ENCODE data around the gene UGT1A5.
"Not testable (repeated sequence)": the region's sequence is repeated elsewhere in the genome, so short reads cannot be mapped to it uniquely, and the experiment has no call there.

Gene UGT1A5

DNA sequence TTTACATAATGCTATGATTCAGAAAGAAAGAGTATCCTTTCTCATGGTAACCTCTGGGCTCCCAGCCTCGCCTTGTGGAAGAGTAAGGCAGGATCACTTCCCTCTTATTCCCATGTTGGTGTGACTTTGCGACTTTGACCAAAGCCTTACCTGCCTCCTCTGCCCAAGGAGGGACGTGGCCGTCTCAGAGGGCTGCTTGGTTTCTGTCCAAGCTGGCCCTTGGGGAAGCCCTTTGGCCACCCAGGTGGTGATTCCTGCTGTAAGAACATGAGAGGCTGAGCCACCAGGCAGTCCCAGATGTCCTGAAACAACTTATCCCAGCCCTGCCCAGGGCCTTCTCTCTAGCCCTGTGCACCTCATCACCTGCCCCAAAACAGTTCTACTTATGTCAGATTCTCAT, 14.0 kb upstream of the UGT1A5 start:
- no peak for DNase-seq

DNA sequence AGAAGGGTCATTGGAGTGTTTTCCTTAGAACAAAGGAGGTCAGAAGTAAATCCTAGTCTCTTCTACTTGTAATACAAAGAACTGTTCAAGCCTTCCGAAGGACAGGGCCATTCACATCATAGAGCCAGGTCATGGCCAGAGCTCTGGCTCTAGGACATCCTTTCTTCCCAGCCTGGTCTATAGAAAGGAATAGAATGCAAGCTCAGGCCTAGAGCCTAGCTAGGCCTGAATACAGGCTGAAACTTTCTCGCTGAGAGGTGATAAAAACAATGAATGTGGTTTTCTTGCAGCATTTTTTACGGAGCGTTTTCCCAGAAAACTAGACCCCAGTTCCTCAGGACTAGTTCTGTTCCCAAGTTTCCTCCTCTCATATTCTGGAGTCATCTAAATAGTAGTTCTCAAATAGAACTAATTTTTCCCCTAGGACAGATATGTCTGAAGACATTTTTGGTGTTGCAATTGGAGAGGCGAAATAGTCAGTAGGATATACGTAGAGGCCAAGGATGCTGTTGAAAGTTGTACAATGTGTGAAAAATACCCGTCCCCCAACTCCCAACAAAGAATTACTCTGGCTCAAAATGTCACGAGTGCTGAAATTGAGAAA, 13.2 kb upstream of the UGT1A5 start:
- DNase-seq: no peak

DNA sequence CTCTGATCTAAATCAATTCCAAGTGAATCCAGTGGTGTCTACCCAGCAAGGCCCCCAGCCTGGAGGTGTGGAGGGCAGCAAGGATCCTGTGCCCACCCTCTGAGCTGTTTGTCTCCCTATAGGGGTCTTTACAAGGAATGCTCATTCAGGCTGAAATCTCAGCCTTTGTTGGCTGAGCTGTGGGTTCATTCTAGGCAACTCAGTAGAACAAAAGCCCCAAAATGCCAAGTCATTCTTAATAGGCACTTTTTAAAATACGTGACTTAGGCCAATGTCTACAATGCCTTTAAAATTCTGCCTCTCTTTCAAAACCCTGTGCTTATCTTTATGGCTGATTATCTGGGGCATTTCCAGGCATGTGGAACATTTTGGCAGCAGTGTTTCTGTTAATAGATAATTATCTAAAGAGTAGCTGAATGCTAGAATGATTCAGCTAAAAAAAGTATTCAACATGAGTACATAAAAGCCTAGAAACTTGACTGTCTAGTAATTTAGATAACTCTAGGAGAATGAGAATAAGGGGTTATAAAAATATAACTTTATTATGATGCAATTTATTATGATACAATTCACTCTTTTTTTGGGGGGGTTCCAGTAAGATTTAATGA, 12.6 kb upstream of the UGT1A5 start:
- DNase-seq: peak; percentile 9

DNA sequence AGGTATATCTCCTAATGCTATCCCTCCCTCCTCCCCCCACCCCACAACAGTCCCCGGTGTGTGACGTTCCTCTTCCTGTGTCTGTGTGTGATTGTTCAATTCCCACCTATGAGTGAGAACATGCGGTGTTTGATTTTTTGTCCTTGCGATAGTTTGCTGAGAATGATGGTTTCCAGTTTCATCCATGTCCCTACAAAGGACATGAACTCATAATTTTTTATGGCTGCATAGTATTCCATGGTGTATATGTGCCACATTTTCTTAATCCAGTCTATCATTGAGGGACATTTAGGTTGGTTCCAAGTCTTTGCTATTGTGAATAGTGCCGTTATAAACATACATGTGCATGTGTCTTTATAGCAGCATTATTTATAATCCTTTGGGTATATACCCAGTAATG, 11.9 kb upstream of the UGT1A5 start:
- not testable (repeated sequence) for DNase-seq

DNA sequence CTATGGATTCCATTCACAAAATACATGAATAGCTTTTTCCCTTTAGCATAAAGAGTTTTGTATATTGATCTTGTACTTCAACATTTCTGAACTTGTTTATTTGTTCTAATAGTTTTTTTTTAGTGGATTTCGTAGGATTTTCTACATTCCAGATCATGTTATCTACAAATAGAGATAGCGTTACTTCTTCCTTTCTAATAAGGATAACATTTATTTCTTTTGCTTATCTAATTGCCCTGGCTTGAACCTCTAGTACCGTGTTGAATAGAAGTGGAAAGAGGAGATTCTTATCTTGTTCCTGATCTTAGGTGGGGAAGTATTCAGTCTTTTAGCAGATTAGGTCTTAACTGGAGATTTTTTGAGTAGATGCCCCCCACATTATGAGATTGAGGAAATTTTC, 10.5 kb upstream of the UGT1A5 start:
- no peak for DNase-seq

DNA sequence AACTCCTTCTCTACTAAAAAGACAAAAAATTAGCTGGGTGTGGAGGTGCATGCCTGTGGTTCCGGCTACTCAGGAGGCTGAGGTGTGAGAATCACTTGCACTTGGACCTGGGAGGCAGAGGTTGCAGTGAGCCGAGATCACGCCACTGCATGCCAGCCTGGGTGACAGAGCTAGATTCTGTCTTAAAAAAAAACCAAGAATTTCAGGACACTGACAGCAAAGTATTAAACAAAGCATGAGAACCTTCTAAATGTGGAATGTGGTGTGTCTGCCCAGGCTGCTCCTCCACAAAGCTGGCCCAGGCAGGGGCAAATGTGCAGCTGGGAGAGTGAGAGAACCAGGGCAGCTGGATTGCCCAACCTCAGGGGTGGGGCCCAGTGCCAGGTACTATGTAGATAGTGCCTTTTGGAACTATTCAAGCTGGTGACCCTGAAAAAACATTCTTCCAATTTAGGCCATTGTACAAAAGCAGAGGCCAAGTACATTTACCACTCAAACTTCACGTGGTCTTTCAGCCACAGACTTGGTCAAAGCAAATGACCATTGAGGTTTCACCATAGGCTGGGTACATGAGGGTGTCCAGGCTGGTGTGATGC, 6.7 kb upstream of the UGT1A5 start:
- DNase-seq: no peak

DNA sequence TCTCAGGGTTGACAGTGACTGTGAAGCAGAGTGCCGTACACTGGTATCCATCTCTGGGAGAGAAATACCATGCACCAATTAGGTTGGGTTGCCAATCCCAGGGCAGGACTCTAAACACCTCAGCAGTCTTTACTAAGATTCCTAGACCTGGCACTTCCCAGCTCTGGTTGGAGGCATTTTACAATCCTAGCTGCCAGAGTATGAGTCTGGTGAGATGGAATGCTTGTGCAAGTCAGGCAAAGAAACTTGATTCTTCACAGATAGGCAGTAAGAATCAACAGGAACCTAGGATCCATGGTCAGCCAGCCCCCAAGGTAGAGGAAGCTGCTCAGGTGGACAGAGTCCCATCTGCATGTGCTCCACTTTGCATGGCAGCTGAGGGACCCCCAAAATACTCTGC, 6.0 kb upstream of the UGT1A5 start:
- DNase-seq: no peak

DNA sequence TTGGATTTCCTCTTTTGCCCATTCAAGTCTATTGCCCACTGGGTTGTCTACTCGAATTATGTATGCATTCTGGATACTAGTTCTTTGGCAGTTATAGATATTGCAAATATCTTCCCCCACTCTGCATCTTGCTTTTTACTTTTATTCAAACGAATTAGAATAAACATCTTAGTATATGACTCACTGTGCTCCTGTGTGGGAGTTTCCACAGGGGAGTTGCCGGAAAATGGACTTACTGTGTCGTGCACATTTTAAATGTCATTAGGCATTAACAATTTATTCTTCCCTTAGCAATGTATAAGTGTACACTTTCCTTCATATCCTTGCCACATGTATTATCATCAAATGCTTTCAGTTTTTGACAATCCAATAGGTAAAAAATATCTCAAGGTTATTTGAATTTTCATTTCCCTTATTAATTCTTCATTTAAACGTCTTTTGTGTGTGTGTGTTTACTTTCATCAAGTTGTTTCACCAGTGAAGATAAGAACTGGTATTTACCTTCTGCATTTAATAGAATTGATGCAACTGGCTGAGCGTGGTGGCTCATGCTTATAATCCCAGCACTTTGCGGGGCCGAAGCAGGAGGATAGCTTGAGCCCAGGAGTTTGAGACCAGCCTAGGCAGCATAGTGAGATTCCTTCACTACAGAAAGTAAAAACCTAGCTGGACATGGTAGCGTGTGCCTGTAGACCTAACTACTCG, 4.6 kb upstream of the UGT1A5 start:
- DNase-seq: no peak

DNA sequence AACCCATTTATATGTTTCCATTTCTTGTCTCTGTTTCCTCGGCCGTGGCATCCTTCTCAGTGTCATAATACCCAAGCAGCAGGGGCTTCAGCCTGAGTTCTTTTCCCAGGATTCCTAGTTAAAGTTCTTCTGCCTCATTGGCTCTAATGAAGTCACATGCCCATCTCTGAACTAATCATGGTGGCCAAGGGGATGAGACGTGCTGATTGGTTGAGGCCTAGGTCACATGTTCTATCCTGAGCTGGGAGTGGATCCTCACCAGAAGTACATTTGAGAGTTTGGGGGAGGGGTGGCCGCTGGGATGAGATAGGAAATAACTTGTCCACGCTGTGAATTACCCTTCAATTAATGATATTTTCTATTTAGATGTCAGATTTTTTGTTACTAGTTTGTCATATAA, 3.8 kb upstream of the UGT1A5 start:
- DNase-seq: no peak

DNA sequence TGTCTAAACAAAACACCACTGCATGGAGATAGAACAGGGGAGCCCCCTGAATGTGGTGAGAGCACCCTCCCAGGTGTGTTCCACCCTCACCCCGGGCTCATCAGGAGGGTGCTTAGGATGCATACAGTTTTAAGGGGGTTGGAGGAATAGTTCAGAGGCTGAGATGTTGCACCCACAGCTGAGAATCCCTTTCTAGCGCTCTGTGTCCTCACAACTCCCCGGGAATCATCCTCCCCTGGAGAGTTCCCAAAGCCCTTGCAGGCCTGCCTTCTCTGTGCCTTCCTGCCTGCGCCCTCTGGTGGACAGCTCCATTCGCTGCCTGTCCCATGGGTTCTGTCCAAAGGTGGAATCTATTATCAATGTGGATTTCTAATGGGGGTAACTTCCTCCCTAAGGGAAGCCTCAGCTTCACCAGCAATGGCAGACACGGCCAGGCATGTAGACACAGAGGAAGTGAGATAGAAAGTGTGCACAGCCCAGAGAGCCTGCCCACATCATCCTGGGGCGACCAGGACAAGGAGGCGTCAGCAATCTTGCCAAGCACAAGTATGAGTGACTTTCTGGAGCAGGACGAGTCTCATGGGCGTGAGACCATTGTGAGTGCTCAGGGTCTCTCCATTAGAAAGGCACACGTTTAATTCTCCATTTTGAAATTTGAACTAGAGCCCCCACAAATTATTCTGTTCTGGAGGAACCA, 1.2 kb upstream of the UGT1A5 start:
- DNase-seq: peak; percentile 64

DNA sequence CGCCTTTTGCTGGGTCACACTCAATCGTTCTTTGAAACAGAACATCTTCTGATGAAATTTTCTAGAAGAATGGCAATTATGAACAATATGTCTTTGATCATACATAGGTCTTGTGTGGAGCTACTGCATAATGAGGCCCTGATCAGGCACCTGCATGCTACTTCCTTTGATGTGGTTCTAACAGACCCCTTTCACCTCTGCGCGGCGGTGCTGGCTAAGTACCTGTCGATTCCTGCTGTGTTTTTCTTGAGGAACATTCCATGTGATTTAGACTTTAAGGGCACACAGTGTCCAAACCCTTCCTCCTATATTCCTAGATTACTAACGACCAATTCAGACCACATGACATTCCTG, 532 bp downstream of the UGT1A5 start:
- no peak for DNase-seq

DNA sequence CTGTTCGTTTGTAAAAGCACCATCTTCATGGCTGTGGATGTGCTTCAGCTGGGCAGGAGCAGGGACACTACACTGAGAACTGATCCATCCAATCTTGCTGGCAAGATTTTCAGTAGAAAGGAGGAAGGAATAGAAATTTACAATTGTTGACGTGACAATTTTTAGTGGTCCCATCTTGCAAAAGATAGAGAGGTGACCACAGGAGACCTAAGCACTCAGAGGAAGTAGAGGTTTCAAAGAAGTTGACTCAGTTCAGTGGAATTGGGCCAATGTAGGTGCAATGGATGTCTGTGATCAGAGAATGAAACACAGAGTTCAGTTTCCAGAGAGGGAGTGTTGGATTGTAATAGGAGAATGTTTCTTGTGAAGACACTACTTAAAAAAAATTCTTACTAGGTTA, 1.4 kb downstream of the UGT1A5 start:
- DNase-seq: no peak

DNA sequence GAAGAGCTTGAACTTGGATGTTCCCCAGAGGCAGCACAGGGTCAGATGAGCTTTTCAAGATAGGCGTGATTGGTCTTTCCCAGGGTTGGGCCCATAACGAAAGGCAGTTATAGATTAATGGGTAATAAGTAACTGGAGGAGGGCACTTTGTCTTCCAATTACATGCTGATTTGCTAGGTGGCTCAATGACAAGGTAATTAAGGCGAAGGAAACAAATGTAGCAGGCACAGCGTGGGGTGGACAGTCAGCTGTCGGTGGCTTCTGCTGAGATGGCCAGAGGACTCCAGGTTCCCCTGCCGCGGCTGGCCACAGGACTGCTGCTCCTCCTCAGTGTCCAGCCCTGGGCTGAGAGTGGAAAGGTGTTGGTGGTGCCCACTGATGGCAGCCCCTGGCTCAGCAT, 5.8 kb downstream of the UGT1A5 start, which contains the start of gene UGT1A4:
Gene UGT1A4, plus strand, starts transcription at position 185 of the 400 bp plus-strand sequence. Its CDS starts 85 bp downstream, at position 270.
- DNase-seq: no peak

DNA sequence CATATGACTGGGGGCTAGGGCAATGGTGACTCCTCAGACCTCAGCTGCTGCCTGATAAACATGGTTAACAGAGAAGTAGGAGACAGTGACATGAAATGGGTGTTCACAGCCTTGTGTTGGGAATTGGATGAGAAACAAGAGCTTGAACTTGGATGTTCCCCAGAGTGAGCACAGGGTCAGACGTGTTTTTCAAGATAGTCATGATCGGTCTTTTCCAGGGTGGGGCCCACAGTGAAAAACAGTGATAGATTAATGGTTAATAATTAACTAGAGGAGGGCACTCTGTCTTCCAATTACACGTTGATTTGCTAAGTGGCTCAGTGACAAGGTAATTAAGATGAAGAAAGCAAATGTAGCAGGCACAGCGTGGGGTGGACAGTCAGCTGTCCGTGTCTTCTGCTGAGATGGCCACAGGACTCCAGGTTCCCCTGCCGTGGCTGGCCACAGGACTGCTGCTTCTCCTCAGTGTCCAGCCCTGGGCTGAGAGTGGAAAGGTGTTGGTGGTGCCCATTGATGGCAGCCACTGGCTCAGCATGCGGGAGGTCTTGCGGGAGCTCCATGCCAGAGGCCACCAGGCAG, 16.1 kb downstream of the UGT1A5 start, which contains the start of gene UGT1A3:
Gene UGT1A3, plus strand, starts transcription at position 320 of the 579 bp plus-strand sequence. Its CDS starts 85 bp downstream, at position 405.
- DNase-seq: no peak

DNA sequence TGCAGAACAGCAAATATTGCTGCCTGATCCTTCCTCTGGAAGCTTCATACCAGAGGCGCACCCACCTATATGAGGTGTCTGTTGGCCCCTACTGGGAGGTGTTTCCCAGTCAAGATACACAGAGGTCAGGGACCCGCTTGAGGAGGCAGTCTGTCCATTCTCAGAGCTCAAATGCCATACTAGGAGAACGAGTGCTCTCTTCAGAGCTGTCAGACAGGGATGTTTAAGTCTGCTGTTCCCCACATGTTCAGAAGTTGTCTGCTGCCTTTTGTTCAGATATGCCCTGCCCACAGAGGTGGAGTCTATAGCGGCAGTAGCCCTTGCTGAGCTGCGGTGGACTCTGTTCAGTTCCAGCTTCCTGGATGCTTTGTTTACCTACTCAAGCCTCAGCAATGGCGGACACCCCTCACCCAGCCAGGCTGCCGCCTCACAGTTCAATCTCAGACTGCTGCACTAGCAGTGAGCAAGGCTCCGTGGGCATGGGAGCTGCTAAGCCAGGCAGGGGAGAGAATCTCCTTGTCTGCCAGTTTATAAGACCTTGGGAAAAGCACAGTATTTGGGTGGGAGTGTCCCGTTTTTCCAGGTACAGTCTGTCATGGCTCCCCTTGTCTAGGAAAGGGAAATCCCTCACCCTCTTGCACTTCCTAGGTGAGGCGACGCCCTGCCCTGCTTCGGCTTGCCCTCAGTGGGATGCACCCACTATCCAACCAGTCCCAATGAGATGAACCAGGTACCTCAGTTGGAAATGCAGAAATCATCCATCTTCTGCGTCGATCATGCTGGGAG, 24.4 kb downstream of the UGT1A5 start:
- not testable (repeated sequence) for DNase-seq

DNA sequence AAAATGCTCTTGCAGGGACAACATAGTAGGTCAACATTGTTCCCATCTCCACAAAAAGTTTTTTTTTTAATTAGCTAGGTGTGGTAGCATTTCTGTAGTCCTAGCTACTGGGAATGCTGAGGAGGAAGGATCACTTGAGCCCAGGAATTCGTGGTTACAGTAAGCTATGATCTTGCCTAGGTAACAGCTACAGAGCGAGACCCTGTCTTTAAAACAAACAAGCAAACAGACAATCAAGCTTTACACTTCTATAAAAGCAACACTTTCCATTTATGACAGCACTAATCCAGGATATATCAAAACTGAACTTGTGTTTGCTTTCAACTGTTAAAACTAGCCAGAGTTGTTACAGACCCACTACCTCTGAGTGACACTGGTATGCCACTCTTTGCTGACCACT, 28.2 kb downstream of the UGT1A5 start:
- no peak for DNase-seq

DNA sequence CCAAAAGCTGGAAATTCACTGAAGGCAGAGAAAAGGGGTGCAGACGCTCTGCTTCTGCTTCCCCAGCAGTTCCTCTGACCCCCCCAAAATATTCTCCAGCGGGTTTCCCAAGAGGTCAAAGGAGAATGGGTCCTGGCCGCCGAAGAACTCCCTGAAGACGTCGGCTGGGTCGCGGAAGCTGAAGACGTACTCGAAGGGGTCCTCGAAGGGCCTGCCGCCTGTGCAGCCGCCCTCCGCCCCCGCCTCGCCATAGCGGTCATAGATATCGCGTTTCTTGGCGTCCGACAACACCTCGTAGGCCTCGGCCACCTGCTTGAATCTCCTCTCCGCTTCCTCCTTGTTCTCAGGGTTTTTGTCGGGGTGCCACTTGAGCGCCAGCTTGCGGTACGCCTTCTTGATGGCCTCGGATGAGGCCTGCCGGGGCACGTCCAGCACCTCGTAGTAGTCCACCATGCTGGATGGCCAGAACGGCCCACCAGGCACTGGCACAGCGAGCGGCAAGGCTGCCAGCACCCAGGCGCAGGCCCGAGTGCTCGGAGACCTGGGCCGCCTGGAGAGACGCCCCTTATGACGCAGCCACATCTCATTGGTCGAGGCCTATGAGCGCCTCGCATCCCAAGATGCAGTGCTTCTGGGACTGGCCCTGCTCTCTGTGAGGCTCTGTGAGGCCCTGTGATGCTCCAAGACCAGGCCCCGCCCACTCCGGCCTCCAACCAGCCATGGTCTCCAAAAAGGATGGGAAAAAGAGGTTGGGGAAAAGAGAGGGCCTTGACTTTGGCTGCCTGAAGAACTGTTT, 31.0 kb downstream of the UGT1A5 start:
- no peak for DNase-seq

DNA sequence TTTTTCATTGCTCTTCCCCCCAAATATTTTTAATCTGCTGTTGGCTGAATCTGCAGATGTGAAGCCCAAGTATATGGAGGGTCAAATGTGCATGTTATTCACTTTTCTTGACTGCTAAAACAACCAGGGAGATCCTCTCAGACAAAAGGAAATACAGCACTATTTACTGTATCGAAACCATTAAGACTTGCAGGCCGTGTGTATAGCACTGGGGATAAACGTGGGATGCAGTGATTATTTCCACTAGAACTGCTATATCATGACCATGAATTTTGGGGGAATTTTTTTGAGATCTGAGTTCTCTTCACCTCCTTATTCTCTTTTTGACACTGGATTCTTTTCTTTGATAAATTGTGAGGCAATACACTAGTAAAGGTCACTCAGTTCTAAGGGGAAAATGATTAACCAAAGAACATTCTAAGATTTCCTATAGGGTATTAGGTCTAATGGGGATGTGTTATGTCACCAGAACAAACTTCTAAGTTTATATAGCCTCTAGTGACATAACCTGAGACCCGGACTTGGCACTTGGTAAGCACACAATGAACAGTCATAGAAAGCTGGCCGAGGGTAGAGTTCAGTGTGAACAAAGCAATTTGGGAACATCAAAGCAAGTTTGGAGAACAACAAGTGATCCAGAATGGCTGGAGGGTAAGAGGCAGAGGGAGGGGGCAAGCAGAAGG, 32.5 kb downstream of the UGT1A5 start:
- no peak for DNase-seq

DNA sequence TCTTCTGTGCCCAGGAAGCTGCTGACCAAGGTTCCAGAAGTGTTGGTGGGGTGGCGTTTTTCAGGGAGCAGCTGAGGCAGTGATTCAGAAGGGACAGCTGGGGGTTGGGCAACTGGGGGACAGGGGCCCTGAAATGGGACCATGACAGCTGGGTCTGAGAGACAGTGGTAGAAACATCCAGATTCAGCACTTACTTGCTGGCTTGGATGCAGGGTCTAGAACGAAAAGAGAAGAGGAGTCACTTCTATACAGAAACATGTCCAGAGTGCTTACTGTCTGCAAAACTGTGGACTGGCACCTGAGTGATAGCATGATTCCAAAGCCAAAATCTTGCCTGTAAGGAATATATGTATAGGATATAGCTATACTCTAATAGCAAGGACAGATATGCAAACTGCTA, 33.1 kb downstream of the UGT1A5 start:
- not testable (repeated sequence) for DNase-seq

DNA sequence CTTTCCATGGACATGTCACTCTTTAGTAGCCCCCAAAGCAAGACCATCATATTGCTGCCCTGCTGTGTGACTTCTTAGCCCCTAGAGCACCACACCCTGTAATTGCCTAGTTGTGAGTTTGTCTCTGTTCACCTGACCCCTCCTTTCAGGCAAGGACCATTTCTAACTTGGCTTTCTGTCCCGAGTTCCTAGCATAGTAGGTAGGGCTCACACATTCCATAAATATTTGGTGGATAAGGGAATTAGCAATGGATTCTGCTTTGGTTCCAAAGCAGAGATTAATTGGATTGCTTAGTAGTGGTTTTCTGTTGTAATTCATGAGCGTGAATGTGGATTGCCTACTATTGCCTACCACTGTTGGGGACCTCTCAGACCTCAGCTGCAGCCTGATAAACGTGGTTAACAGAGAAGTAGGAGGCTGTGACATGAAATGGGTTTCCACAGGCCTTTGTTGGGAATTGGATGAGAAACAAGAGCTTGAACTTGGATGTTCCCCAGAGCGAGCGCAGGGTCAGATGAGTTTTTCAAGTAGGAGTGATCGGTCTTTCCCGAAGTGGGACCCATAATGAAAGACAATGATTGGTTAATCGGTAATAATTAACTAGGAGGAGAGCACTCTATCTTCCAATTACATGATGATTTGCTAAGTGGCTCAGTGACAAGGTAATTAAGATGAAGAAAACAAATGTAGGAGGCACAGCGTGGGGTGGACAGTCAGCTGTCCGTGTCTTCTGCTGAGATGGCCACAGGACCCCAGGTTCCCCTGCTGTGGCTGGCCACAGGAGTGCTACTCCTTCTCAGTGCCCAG, 34.0 kb downstream of the UGT1A5 start:
- no peak for DNase-seq

All from fibroblast of skin of right quadriceps (primary cell).